GM19099 (cell line): ENCODE measurements around the gene RPTOR.

Source experiments
- POLR2A ChIP-seq: IDR thresholded peaks from 3 replicates; pipeline ENCODE4 v1.6.1; 2011; ENCODE audit warnings: low read depth; ENCODE audit not compliant: insufficient read length; ENCODE audit errors: extremely low read depth

Gene RPTOR

GRCh38 chr17:80852476-80853015 is 307.9 kb downstream of the RPTOR start:
- no peak for TF ChIP-seq POLR2A

GRCh38 chr17:80853076-80853475 is 308.4 kb downstream of the RPTOR start:
- TF ChIP-seq POLR2A: no peak

GRCh38 chr17:80854220-80854619 is 309.6 kb downstream of the RPTOR start:
- no peak for TF ChIP-seq POLR2A

- no peak for TF ChIP-seq POLR2A
These were observed 310.7 kb downstream of the RPTOR start for GRCh38 chr17:80855196-80855947.

GRCh38 chr17:80855948-80856862 is 311.6 kb downstream of the RPTOR start:
- TF ChIP-seq POLR2A: no peak

- TF ChIP-seq POLR2A: no peak
These were observed 312.5 kb downstream of the RPTOR start for GRCh38 chr17:80856863-80857755.

GRCh38 chr17:80857756-80858171 is 313.1 kb downstream of the RPTOR start:
- no peak for TF ChIP-seq POLR2A

- TF ChIP-seq POLR2A: no peak
These were observed 313.8 kb downstream of the RPTOR start for GRCh38 chr17:80858301-80859001.

- TF ChIP-seq POLR2A: no peak
These were observed 314.6 kb downstream of the RPTOR start for GRCh38 chr17:80859002-80859941.

- TF ChIP-seq POLR2A: no peak
These were observed 315.5 kb downstream of the RPTOR start for GRCh38 chr17:80860101-80860671.

GRCh38 chr17:80860703-80861417 is 316.2 kb downstream of the RPTOR start:
- TF ChIP-seq POLR2A: no peak

- TF ChIP-seq POLR2A: no peak
These were observed 316.8 kb downstream of the RPTOR start for GRCh38 chr17:80861418-80861815.

- TF ChIP-seq POLR2A: no peak
These were observed 317.3 kb downstream of the RPTOR start for GRCh38 chr17:80861892-80862291.
